ENCODE results near the gene SPART.
A peak's percentile ranks its signal among the peaks of the same experiment; 100 is the strongest.
"Not testable (repeated sequence)": the region's sequence is repeated elsewhere in the genome, so short reads cannot be mapped to it uniquely, and the experiment has no call there.

The SPART gene

GRCh38 chr13:36319793-36320192 lies 26.4 kb downstream of the SPART start:
- DNase-seq (ENCODE audit: low read depth), result not testable (repeated sequence)

GRCh38 chr13:36313047-36313969 lies 32.9 kb downstream of the SPART start:
- no peak for DNase-seq (ENCODE audit: low read depth)

- DNase-seq (ENCODE audit: low read depth), result no peak
These were observed 35.6 kb downstream of the SPART start for GRCh38 chr13:36310417-36311108.

GRCh38 chr13:36302289-36302688 lies 43.9 kb downstream of the SPART start:
- DNase-seq (ENCODE audit: low read depth), result no peak

- not testable (repeated sequence) for DNase-seq (ENCODE audit: low read depth)
These were observed 46.7 kb downstream of the SPART start for GRCh38 chr13:36299469-36299868.

- DNase-seq (ENCODE audit: low read depth), result no peak
These were observed 47.6 kb downstream of the SPART start for GRCh38 chr13:36298535-36299068.

- peak; percentile 49 for DNase-seq (ENCODE audit: low read depth)
These were observed 48.5 kb downstream of the SPART start, which contains the start of gene CCDC169 for GRCh38 chr13:36297366-36298338. Gene CCDC169 (minus strand): TSS chr13:36297814. CDS start chr13:36297719, 95 bp downstream.

GRCh38 chr13:36294096-36294495 lies 52.1 kb downstream of the SPART start:
- no peak for DNase-seq (ENCODE audit: low read depth)

- no peak for DNase-seq (ENCODE audit: low read depth)
These were observed 52.7 kb downstream of the SPART start for GRCh38 chr13:36293497-36293896.

GRCh38 chr13:36288794-36289391 lies 57.3 kb downstream of the SPART start:
- no peak for DNase-seq (ENCODE audit: low read depth)

- DNase-seq (ENCODE audit: low read depth), result no peak
These were observed 60.2 kb downstream of the SPART start for GRCh38 chr13:36286006-36286405.

- DNase-seq (ENCODE audit: low read depth), result no peak
These were observed 63.3 kb downstream of the SPART start for GRCh38 chr13:36282821-36283432.

GRCh38 chr13:36275190-36276002 lies 70.8 kb downstream of the SPART start:
- DNase-seq (ENCODE audit: low read depth), result no peak

- no peak for DNase-seq (ENCODE audit: low read depth)
These were observed 72.8 kb downstream of the SPART start for GRCh38 chr13:36273431-36273830.

- no peak for DNase-seq (ENCODE audit: low read depth)
These were observed 84.2 kb downstream of the SPART start for GRCh38 chr13:36261976-36262375.

GRCh38 chr13:36261011-36261410 lies 85.2 kb downstream of the SPART start:
- DNase-seq (ENCODE audit: low read depth), result no peak

GRCh38 chr13:36259361-36260137 lies 86.6 kb downstream of the SPART start:
- DNase-seq (ENCODE audit: low read depth), result no peak

- DNase-seq (ENCODE audit: low read depth), result no peak
These were observed 87.4 kb downstream of the SPART start for GRCh38 chr13:36258831-36259230.
